SU-DHL-6 (cell line): ENCODE measurements around the gene LRFN3.

Experiments
- H2AFZ ChIP-seq: fragments of 200-600 bp; sonication (generic); 2 replicates; pipeline ENCODE4 v1.6.1; 2014; ENCODE audit warnings: low read depth, mild to moderate bottlenecking, moderate library complexity, mixed read lengths, antibody characterized with exemption, low read length; ENCODE audit not compliant: severe bottlenecking
- H3F3A ChIP-seq: fragments of 200-600 bp; shearing (Covaris generic); 2 replicates; pipeline ENCODE4 v1.6.0; 2016; ENCODE audit warnings: antibody characterized with exemption, mild to moderate bottlenecking; ENCODE audit not compliant: insufficient read depth
- H3K27ac ChIP-seq: fragments of 200-600 bp; sonication (generic); 2 replicates; pipeline ENCODE4 v1.5.1; 2016; ENCODE audit warnings: low read depth, mild to moderate bottlenecking, low read length, moderate library complexity, mixed read lengths
- H3K27me3 ChIP-seq: fragments of 200-600 bp; sonication (generic), shearing (Covaris generic); 2 replicates; pipeline ENCODE4 v1.6.0; 2014; ENCODE audit warnings: mild to moderate bottlenecking, low read length
- H3K36me3 ChIP-seq: fragments of 200-600 bp; sonication (generic); 2 replicates; pipeline ENCODE4 v1.6.1; 2014; ENCODE audit warnings: mild to moderate bottlenecking, low read length, mixed read lengths
- H3K4me2 ChIP-seq: fragments of 300-600, 200-600 bp; shearing (Covaris generic), sonication (generic); 2 replicates; pipeline ENCODE4 v1.6.0; 2014; ENCODE audit warnings: low read length, low read depth, mild to moderate bottlenecking; ENCODE audit not compliant: poor library complexity, severe bottlenecking
- H3K4me3 ChIP-seq: fragments of 200-600 bp; sonication (generic); 2 replicates; pipeline ENCODE4 v1.5.1; 2014; ENCODE audit warnings: antibody characterized with exemption, low read length, mild to moderate bottlenecking, mixed read lengths; ENCODE audit not compliant: insufficient read depth, poor library complexity, severe bottlenecking
- H3K79me2 ChIP-seq: fragments of 200-600 bp; sonication (generic); 2 replicates; pipeline ENCODE4 v1.6.1; 2014; ENCODE audit warnings: mild to moderate bottlenecking, low read length, moderate library complexity; ENCODE audit not compliant: insufficient read depth
- H3K9ac ChIP-seq: fragments of 200-600 bp; sonication (generic); 2 replicates; pipeline ENCODE4 v1.7.0; 2014; ENCODE audit warnings: mild to moderate bottlenecking, low read length
- H3K9me2 ChIP-seq: fragments of 200-600 bp; sonication (generic); replicated peaks from 2 replicates; pipeline ENCODE4 v1.6.1; 2014; ENCODE audit warnings: low read length; ENCODE audit not compliant: insufficient read depth
- H3K9me3 ChIP-seq: fragments of 200-600 bp; sonication (generic); 2 replicates; pipeline ENCODE4 v1.6.1; 2014; ENCODE audit warnings: low read length, mixed read lengths; ENCODE audit not compliant: insufficient read depth
- H4K20me1 ChIP-seq: fragments of 200-600 bp; sonication (generic); 2 replicates; pipeline ENCODE4 v1.6.1; 2014; ENCODE audit warnings: low read depth, mild to moderate bottlenecking, antibody characterized with exemption, low read length, moderate library complexity, mixed read lengths
- CTCF ChIP-seq: fragments of 200-600 bp; sonication (generic); IDR thresholded peaks from one replicate; pipeline ENCODE4 v1.5.1; 2017; ENCODE audit warnings: antibody characterized with exemption, mild to moderate bottlenecking, low read length, moderate library complexity; ENCODE audit not compliant: insufficient read depth, poor library complexity, severe bottlenecking
- EZH2phosphoT487 ChIP-seq: fragments of 200-600 bp; sonication (generic), shearing (Covaris generic); conservative IDR thresholded peaks from 2 replicates; pipeline ENCODE4 v1.6.1; 2018; ENCODE audit warnings: mild to moderate bottlenecking, antibody characterized with exemption, low read length, moderate library complexity, mixed read lengths

The LRFN3 gene

GRCh38 chr19:35931874-35932202 is 4.3 kb upstream of the LRFN3 start:
- no peaks in the 10 kb centered on the region for H3K27me3 ChIP-seq
- no peaks in the 10 kb centered on the region for H3K9me3 ChIP-seq
- peak overlapping the region; percentile 64 for H2AFZ ChIP-seq
- no peak overlapping the region for H3K27ac ChIP-seq
- no peaks in the 10 kb centered on the region for H3K9me2 ChIP-seq
- peaks cover 12% of the 10 kb centered on the region for H3F3A ChIP-seq
- TF ChIP-seq EZH2phosphoT487 (no peak), CTCF (no peak)
- H3K4me3 ChIP-seq: peak overlapping the region; percentile 12
- H3K9ac ChIP-seq: peak overlapping the region; percentile 27; the same call in 1 of the 2 replicates
- H3K79me2 ChIP-seq: no peaks in the 10 kb centered on the region
- H3K4me2 ChIP-seq: peak overlapping the region; percentile 49
- H4K20me1 ChIP-seq: no peaks in the 10 kb centered on the region
- H3K36me3 ChIP-seq: no peaks in the 10 kb centered on the region

GRCh38 chr19:35932291-35932936 is 3.8 kb upstream of the LRFN3 start:
- Histone ChIP-seq H2AFZ (peak overlapping the region; percentile 64), H3K36me3 (no peaks in the 10 kb centered on the region), H3K27me3 (no peaks in the 10 kb centered on the region), H3K4me2 (peak overlapping the region; percentile 49), H3K4me3 (no peak overlapping the region), H3K9me3 (no peaks in the 10 kb centered on the region), H3F3A (peaks cover 12% of the 10 kb centered on the region), H3K9ac (peak overlapping the region; percentile 27; the same call in 1 of the 2 replicates), H4K20me1 (no peaks in the 10 kb centered on the region), H3K9me2 (no peaks in the 10 kb centered on the region), H3K27ac (no peak overlapping the region), H3K79me2 (no peaks in the 10 kb centered on the region)
- no peak for TF ChIP-seq EZH2phosphoT487
- TF ChIP-seq CTCF: no peak

- Histone ChIP-seq H3K9me3 (no peaks in the 10 kb centered on the region), H3K4me2 (peak overlapping the region; percentile 82), H3K9me2 (no peaks in the 10 kb centered on the region), H3K9ac (peak overlapping the region; percentile 66), H3K4me3 (peak overlapping the region; percentile 75), H3K36me3 (no peaks in the 10 kb centered on the region), H4K20me1 (no peaks in the 10 kb centered on the region), H2AFZ (peak overlapping the region; percentile 25), H3K79me2 (no peaks in the 10 kb centered on the region), H3K27ac (no peak overlapping the region), H3F3A (no peaks in the 10 kb centered on the region), H3K27me3 (no peaks in the 10 kb centered on the region)
- TF ChIP-seq EZH2phosphoT487 (no peak), CTCF (no peak)
Measured at GRCh38 chr19:35936738-35937268, 629 bp downstream of the LRFN3 start.
